ENCODE results near the gene HGF.
"Not testable (repeated sequence)": the region's sequence is repeated elsewhere in the genome, so short reads cannot be mapped to it uniquely, and the experiment has no call there.

DNA sequence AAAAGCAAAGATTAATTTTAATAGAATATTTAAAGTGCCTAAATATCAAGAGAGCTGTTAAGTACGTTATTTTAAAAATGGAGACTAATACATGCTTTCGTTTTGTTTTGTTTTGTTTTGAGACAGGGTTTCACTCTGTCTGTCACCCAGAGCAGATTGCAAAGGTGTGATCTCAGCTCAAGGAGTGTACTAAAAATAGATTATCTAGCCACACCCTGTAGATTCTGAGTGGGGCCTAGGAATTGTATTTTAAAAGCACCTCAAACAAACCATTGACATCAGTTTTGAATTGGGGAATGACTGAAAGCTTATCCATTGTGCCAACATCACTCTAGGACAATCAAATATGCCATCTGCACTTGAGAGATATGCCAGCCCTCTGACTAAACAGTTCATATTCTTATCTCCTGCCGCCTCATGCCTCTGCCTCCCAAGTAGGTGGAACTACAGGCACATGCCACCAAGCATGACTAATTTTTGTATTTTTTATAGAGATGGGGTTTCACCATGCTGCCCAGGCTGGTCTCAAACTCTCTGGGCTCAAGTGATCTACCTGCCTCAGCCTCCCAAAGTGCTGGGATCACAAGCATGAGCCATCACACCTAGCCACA lies 43.1 kb upstream of the HGF start:
- TF ChIP-seq, protein P1, sequence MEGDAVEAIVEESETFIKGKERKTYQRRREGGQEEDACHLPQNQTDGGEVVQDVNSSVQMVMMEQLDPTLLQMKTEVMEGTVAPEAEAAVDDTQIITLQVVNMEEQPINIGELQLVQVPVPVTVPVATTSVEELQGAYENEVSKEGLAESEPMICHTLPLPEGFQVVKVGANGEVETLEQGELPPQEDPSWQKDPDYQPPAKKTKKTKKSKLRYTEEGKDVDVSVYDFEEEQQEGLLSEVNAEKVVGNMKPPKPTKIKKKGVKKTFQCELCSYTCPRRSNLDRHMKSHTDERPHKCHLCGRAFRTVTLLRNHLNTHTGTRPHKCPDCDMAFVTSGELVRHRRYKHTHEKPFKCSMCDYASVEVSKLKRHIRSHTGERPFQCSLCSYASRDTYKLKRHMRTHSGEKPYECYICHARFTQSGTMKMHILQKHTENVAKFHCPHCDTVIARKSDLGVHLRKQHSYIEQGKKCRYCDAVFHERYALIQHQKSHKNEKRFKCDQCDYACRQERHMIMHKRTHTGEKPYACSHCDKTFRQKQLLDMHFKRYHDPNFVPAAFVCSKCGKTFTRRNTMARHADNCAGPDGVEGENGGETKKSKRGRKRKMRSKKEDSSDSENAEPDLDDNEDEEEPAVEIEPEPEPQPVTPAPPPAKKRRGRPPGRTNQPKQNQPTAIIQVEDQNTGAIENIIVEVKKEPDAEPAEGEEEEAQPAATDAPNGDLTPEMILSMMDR (IDR thresholded peaks at IDR 0.05): not testable (repeated sequence)
- TF ChIP-seq EZH2 (IDR thresholded peaks at IDR 0.05; ENCODE audit: borderline replicate concordance, insufficient read depth, low read depth, low read length, poor library complexity, severe bottlenecking): not testable (repeated sequence)

Measured in B cell (primary cell).